Mucosa of stomach (tissue), 1 donor: ENCODE measurements around the gene NTRK2.

ENCODE experiments used
- H3K27me3 ChIP-seq: one replicate; pipeline ENCODE4 v1.7.0; 2013; ENCODE audit warnings: mild to moderate bottlenecking, low read length; ENCODE audit not compliant: control insufficient read depth, insufficient read depth
- H3K36me3 ChIP-seq: one replicate; pipeline ENCODE4 v1.7.0; 2013; ENCODE audit warnings: low read length; ENCODE audit not compliant: control insufficient read depth, insufficient read depth
- H3K4me1 ChIP-seq: one replicate; pipeline ENCODE4 v1.7.0; 2013; ENCODE audit warnings: mild to moderate bottlenecking, low read length; ENCODE audit not compliant: control insufficient read depth, insufficient read depth
- H3K4me3 ChIP-seq: one replicate; pipeline ENCODE4 v1.7.0; 2013; ENCODE audit warnings: low read length
- H3K9ac ChIP-seq: one replicate; pipeline ENCODE4 v1.7.0; 2013; ENCODE audit warnings: mild to moderate bottlenecking, low read length, moderate library complexity
- H3K9me3 ChIP-seq: one replicate; pipeline ENCODE4 v1.7.0; 2013; ENCODE audit warnings: mild to moderate bottlenecking, low read length, moderate library complexity; ENCODE audit not compliant: control insufficient read depth
- donor health status: Pancreatic carcinoma.

Gene NTRK2

DNA sequence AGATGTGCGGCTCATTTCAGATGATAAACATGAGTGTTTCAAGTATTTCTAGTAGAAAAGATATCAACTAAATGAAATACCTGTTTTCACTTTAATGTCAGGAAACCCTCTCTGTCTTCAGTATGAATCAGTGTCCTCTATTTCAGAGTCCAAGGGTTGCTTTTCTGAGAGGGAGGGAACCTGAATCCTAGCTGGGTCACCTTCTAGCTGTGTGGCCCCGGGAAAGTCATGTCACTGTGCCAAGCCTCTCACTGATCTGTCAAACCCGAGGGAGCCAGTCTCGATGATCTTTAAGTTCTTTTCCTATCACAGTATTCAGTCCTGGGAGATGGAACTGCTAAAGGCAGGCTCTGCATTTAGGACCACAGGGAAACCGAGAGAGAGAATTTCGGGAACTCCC lies 258.9 kb downstream of the NTRK2 start:
- Histone ChIP-seq H3K9me3 (no peaks in the 10 kb centered on the region), H3K4me1 (no peaks in the 10 kb centered on the region), H3K27me3 (no peaks in the 10 kb centered on the region), H3K9ac (no peak overlapping the region), H3K36me3 (no peaks in the 10 kb centered on the region), H3K4me3 (no peak overlapping the region)

DNA sequence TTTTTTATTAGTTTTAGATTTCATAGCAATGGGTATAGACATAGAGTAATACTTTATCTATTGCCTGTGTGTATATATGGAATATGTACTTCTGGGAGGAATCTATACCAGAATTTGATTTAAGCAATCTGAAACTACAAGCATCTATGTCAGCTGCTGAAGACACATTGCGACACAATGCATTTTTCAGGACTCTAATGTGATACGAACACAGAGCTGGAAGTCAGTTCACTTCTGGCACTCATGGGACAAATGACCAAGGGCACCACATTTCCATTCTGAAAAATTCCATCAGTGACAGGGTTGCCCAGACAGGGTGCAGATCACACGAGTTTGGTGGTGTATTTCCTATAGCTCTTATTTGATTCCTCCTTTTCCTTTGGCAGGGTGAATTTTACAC lies 259.5 kb downstream of the NTRK2 start:
- Histone ChIP-seq H3K4me3 (no peak overlapping the region), H3K4me1 (no peaks in the 10 kb centered on the region), H3K9me3 (no peaks in the 10 kb centered on the region), H3K27me3 (no peaks in the 10 kb centered on the region), H3K36me3 (no peaks in the 10 kb centered on the region), H3K9ac (no peak overlapping the region)

DNA sequence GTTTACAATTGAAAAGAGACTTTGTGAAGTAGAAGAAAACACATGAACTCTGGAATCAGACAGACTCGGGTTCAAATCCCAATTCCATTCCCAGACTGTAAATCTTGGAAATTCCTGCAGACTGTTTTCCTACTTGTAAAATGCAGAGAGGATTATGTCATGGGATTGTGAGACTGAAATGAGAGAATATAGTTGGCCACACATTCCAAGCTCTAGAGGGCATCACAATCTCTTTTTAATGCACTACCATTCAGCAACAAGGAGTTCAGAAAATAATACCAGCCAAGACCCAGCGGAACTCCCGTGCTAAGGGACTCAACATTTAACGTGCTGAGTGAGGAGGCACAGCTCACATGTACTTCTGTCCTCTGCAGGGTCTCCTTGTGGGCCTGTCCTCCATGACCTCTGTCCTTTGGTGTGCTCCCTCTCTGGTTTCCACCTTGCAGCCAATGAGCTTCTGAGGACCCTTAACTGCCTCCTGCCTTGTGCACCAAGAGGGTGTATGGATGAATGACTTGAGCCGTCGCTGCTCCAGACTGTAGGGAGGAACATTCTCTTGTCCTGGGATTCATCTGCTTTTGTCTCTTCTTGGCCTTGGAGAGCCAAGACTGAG lies 263.5 kb downstream of the NTRK2 start:
- no peaks in the 10 kb centered on the region for H3K4me1 ChIP-seq
- no peak overlapping the region for H3K4me3 ChIP-seq
- no peak overlapping the region for H3K9ac ChIP-seq
- no peaks in the 10 kb centered on the region for H3K9me3 ChIP-seq
- H3K36me3 ChIP-seq, result no peaks in the 10 kb centered on the region
- H3K27me3 ChIP-seq, result no peaks in the 10 kb centered on the region

DNA sequence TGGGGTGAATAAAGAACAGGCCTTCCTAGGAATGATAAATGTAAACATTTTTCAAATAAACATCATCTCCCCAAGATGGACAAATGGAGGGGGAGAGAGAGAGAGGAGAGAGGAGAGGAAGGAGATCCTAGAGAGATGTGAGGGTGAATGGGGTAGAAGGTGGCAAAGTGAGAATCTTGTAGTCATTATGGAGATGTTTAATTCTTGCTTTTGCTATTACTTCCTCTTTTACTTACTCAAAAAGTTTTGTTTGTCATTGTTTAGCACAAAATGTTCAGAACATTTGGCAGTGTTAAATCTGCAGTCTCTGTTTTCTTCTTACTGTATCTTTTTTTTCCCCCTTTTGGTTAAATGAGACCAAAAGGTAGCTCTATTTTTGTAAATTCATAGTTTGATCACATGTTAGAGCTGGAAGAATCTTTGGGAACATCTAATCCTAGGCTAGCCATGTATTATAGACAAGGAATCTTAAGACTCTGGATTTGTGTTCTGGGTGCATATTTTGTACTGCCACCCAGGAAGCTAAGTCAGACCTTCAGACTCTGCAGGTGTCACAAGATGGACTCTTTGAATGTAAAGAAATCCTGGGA lies 266.1 kb downstream of the NTRK2 start:
- Histone ChIP-seq H3K4me1 (no peaks in the 10 kb centered on the region), H3K4me3 (no peak overlapping the region), H3K36me3 (no peaks in the 10 kb centered on the region), H3K27me3 (no peaks in the 10 kb centered on the region), H3K9me3 (no peaks in the 10 kb centered on the region), H3K9ac (no peak overlapping the region)

DNA sequence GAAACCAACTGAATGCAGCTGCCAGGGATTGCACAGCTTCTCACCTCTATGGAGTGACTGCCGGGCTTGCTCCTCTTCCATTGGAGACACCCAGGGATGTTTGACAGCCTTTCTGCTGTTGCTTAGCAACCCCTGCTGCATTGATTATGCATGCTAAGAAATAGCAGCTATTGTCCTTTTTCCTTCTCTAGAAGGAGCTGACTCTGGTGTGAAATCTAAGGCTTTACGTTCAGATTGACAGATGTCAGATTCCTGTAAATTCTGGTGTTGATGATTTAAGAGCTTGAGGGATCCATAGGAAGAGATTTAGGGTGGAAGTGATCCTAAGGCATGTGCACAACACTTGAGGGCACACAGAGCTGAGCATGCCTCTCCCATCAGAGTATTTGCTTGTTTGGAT lies 267.7 kb downstream of the NTRK2 start:
- Histone ChIP-seq H3K27me3 (no peaks in the 10 kb centered on the region), H3K9me3 (no peaks in the 10 kb centered on the region), H3K4me1 (no peaks in the 10 kb centered on the region), H3K4me3 (no peak overlapping the region), H3K9ac (no peak overlapping the region), H3K36me3 (no peaks in the 10 kb centered on the region)

DNA sequence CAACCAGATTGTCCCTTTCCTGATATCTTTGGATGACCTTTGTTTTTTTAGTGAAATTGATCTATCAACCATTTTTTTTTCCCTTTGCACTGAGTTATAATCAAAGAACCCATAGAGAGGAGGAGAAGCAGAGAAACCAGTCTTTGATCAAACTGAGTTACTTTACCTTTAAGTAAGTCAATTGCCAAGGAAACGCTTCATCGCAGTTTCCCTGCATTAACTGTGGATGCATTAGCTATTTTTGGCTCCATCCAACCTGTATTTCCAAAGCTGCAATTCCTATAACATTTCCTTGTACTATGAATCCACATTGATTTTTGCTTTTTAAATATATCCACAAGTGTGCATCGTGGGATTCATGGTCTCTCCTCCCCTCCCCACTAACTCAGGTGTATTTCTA lies 268.1 kb downstream of the NTRK2 start:
- Histone ChIP-seq H3K9me3 (no peaks in the 10 kb centered on the region), H3K4me3 (no peak overlapping the region), H3K36me3 (no peaks in the 10 kb centered on the region), H3K27me3 (no peaks in the 10 kb centered on the region), H3K4me1 (no peaks in the 10 kb centered on the region), H3K9ac (no peak overlapping the region)

DNA sequence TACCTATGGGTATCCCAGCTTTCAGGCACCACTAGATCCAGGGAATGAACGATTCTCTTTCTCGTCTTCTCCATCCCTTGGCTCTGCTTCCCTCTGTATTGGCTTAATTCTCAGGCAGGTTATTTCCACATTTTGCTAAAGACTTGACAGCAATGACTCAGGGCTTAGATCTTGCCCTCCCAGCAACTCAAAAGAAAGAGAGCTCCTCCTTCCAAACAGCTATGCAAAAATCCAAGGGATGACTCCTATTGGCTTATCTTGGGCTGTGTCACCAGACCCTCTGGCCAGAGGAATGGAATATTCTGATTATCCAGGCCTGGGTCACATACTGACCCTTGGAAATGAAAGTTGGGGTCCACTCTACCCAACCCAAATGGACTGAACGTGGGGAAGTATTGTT lies 270.2 kb downstream of the NTRK2 start:
- Histone ChIP-seq H3K36me3 (no peaks in the 10 kb centered on the region), H3K27me3 (no peaks in the 10 kb centered on the region), H3K4me3 (no peak overlapping the region), H3K9me3 (no peaks in the 10 kb centered on the region), H3K9ac (no peak overlapping the region), H3K4me1 (no peaks in the 10 kb centered on the region)

DNA sequence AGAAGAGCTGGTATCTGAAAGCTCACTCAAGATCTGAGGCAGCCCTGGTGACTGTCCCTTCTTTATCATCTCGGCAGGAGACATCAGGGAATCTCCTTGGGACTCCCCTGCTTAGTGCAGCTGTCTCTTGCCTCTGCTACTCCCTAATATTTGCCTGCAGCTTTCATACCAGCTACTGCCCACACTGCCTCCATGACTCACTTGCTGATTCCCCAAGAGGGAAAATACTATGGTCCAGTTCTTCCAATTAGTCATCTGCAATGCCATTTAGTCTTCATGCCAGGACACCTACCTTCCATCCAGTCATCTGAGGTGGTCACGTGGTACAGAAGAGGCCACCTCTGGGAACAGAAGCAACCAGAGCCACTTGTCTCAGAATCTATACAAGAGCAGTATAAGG lies 270.8 kb downstream of the NTRK2 start:
- no peaks in the 10 kb centered on the region for H3K4me1 ChIP-seq
- no peak overlapping the region for H3K4me3 ChIP-seq
- no peak overlapping the region for H3K9ac ChIP-seq
- no peaks in the 10 kb centered on the region for H3K36me3 ChIP-seq
- H3K27me3 ChIP-seq, result no peaks in the 10 kb centered on the region
- no peaks in the 10 kb centered on the region for H3K9me3 ChIP-seq

DNA sequence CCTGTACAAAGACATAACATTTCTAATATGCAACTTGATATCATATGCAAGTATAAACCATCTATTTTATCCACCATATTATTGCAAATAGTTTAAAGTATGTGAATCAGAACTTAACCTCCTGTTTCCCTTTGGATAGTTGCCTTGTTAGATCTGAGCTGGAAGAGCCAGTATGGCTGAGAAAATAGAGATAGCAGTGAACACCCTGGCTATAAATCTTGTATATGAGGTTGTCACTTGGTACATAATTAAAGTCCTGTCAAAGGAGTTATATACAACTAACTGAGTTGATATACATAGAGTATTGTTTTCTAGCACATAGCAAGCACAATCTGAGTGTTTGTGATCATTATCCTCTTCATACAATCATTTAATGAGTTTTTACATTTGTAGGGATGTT lies 272.3 kb downstream of the NTRK2 start:
- Histone ChIP-seq H3K9me3 (no peaks in the 10 kb centered on the region), H3K9ac (no peak overlapping the region), H3K4me3 (no peak overlapping the region), H3K27me3 (no peaks in the 10 kb centered on the region), H3K4me1 (no peaks in the 10 kb centered on the region), H3K36me3 (no peaks in the 10 kb centered on the region)

DNA sequence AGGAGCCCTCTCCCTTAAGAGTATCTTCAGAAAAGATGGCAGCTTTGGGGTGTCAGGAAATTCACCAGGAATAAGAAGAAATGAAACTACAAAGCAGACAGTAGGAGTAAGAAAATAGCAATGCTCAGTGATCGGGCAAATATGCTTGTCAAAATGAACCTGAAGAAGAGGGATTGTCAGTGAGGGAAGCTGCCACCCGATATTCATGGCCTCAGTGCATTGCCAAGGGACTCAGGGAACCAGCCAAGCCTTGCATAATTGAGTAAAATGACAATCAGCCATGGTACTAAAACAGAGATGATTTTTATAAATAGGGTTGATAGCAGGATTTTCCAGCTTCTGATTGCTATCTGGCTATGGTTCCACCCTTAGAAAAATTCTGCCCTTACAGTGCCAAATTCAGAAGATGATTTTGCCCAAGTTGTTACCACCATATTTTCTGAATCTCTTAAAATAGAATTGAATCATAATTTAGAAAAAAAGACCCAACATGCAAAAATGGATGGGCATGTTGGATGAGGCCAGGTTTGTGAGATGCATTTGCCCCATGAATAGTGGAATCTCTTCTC lies 274.0 kb downstream of the NTRK2 start:
- Histone ChIP-seq H3K4me3 (no peak overlapping the region), H3K27me3 (no peaks in the 10 kb centered on the region), H3K4me1 (no peaks in the 10 kb centered on the region)

DNA sequence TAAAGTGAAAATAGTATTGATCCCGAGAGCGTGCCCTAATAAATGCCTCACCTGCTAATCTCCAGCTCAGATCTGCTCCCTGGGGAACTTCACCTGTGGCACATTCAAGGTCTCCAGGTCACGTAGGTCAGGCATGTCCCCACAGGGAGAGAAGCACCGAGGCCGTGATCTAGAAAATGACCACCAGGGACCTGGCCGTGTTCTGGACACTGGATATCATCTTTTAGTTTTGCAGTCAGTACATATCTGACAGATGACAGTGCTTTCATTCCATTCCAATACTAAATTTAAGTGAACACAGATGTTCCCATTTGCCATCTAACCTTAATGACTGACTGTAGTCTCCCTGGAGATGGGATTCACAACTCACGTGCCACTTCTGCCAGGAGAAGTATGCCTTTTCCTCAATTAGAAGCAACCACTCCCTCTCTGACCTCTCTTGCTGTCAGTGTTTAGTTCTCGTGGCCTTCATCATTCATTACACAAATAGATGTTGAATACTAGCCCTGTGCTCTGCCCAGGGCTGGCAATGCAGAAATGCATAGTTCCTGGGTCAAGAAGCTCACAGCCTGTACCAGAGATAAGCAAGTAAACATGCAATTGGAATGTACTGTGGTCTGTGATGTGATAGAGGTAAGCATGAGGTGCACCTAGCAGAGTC lies 276.5 kb downstream of the NTRK2 start:
- no peak overlapping the region for H3K4me3 ChIP-seq
- no peaks in the 10 kb centered on the region for H3K9me3 ChIP-seq
- H3K36me3 ChIP-seq, result no peaks in the 10 kb centered on the region
- H3K27me3 ChIP-seq, result no peaks in the 10 kb centered on the region
- H3K4me1 ChIP-seq, result no peaks in the 10 kb centered on the region
- H3K9ac ChIP-seq, result no peak overlapping the region

More for the DNA sequence above, 274.0 kb downstream of the NTRK2 start:
- no peak overlapping the region for H3K9ac ChIP-seq
- H3K9me3 ChIP-seq, result no peaks in the 10 kb centered on the region
- no peaks in the 10 kb centered on the region for H3K36me3 ChIP-seq

DNA sequence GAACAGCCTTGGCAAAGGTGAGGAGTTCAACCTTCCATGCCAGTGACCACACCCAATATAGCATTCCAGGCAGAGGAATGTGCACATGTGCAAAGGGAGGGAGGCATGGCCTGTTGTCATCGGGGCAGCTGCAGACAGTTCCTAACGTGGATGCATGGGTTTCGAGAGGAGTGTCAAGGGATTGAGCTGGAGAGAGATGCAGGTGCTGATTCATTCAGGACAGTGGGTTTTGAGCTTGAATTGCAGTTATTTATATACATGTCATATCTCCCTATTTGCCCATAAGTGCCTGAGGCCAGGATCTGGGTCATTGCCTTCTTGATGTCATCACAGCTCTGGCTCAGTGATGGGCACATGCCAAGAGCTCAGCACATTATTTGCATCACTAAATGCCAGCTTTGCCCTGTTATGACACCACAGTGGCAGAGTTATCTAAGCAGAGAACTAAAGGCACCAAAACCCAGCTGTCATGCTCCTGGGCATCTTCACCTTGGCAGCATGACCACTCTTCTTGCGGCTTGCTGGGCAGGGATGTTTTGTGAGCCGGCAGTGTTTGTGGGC lies 278.0 kb downstream of the NTRK2 start:
- Histone ChIP-seq H3K9ac (no peak overlapping the region), H3K27me3 (no peaks in the 10 kb centered on the region), H3K36me3 (no peaks in the 10 kb centered on the region), H3K9me3 (no peaks in the 10 kb centered on the region), H3K4me1 (no peaks in the 10 kb centered on the region), H3K4me3 (no peak overlapping the region)
